ENCODE data around the gene TMEM44.

DNA sequence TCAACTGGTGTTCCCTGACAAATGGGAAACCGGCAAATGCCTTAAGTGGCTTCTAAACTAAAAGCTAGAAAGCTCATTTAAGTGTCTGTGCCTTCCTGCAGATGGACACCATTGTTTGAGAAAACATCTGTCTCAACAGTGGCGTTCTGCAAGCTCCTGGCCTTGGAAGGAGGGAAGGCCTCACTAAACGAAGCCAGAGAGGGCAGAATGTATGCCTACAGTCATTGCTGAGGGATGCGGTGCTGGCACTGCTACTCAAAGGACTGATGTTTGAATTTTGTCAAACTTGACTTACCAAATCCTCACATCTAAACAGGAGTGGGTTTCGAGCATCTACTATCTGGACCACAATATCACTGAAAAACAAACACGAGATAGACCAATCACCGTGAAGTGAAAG is 26.6 kb upstream of the TMEM44 start:
- no peak for TF ChIP-seq ZFP30 (CRISPR knock-in tag; IDR thresholded peaks at IDR 0.05)
- no peak for TF ChIP-seq PPARA (CRISPR knock-in tag; IDR thresholded peaks at IDR 0.05; ENCODE audit: borderline replicate concordance)

Measured in SK-N-SH treated with all-trans-retinoic acid at 6 μM for 48 hours (cell line).